HL-60 (cell line): ENCODE measurements around the gene HINT1.

ENCODE experiments used
- DNase-seq, 2 experiments: peaks; one replicate each; pipeline ENCODE4 v3.0.0-alpha.2; 2010 to 2020; ENCODE audit warnings: low read depth in 1 of 2, low spot score in 1 of 2
- H3K27ac ChIP-seq: fragments of 250-450 bp; sonication (Bioruptor Pico); replicated peaks from 2 replicates; pipeline ENCODE4 v1.5.1; 2020; ENCODE audit warnings: mild to moderate bottlenecking, moderate library complexity
- H3K27me3 ChIP-seq: fragments of 250-450 bp; sonication (Bioruptor Pico); 2 replicates; pipeline ENCODE4 v1.5.1; 2021; ENCODE audit warnings: mild to moderate bottlenecking, moderate library complexity; ENCODE audit not compliant: insufficient read depth, poor library complexity, severe bottlenecking
- H3K4me3 ChIP-seq: replicated peaks from 2 replicates; pipeline ENCODE4 v1.5.1; 2011; ENCODE audit warnings: mild to moderate bottlenecking, control low read depth, low read length; ENCODE audit not compliant: insufficient read depth
- CTCF ChIP-seq: IDR thresholded peaks from one replicate; pipeline ENCODE4 v1.5.1; 2011; ENCODE audit warnings: low read length, control low read depth, inconsistent platforms; ENCODE audit not compliant: insufficient read depth
- GABPA ChIP-seq: IDR thresholded peaks from 2 replicates; pipeline ENCODE4 v1.6.1; 2012; ENCODE audit warnings: low read depth
- POLR2AphosphoS5 ChIP-seq: IDR thresholded peaks from 2 replicates; pipeline ENCODE4 v1.6.1; 2012; ENCODE audit warnings: low read depth
- REST ChIP-seq: IDR thresholded peaks from 2 replicates; pipeline ENCODE4 v1.6.1; 2012; ENCODE audit warnings: low read depth; ENCODE audit not compliant: insufficient replicate concordance
- SPI1 ChIP-seq: IDR thresholded peaks from 2 replicates; pipeline ENCODE4 v1.6.1; 2012; ENCODE audit warnings: low read depth, mild to moderate bottlenecking, borderline replicate concordance
- long read RNA-seq: library from polyadenylated mRNA; unstranded; transcript quantifications from one replicate; pipeline ENCODE4 v2.0.0, GENCODE V29; 2020

HINT1 gene
- long read RNA-seq, transcript HINT1-201 (3 exons, 1,081 nt), result major isoform, 48 of 52 reads
- long read RNA-seq, partial matches to known transcripts, result 0 of 52 reads
- long read RNA-seq, other reads (novel, unspliced or antisense), result 4 of 52 reads

DNA sequence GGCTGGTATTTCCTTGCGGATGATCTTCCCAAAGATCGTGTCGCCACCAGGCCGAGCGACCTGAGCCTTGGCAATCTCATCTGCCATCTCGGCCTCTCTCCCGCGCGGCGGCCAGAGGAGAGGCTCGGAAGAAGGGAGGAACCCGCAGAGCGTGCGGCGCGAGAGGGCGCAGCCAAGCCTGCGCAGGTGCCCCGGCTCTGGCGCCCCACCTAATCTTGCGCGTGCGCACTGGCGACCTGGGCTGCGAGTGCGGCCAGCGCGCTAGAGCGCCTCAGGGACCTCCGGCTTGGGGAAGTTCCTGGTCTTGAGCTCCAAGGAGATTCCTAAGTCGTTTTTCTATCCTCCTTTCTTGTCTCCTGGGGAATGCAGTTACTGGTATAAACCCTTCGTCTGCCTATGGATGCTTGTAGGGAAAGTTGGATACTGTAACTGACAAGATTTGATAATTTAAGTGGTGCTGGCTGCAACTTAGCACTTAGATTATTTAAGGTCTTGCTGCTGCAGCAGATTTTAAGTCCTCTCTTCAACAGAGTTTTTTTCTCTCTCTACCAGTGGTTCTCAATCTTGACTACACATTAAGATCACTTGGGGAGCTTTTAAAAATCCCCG is at the start of gene HINT1:
TSS of gene HINT1 (minus strand) at position 138 of the 609 bp plus-strand sequence. CDS start at position 87, 51 bp downstream.
- H3K27ac ChIP-seq, result peak within 1 kb of the TSS; percentile 93
- DNase-seq, result peak; percentile 56 to 84
- TF ChIP-seq POLR2AphosphoS5 (peak; percentile 59; the same call in 1 of the 2 replicates), SPI1 (peak; percentile 14; the same call in 1 of the 2 replicates), CTCF (no peak)

GRCh38 chr5:131214609-131215227 is 49.7 kb upstream of the HINT1 start:
- no peak for DNase-seq
- no peak overlapping the region for H3K4me3 ChIP-seq
- H3K27ac ChIP-seq, result no peak overlapping the region
- TF ChIP-seq POLR2AphosphoS5 (no peak), REST (no peak), CTCF (no peak), GABPA (no peak), SPI1 (no peak)
- no peaks in the 10 kb centered on the region for H3K27me3 ChIP-seq

More for the DNA sequence above, at the start of gene HINT1:
- Histone ChIP-seq H3K4me3 (peak within 1 kb of the TSS; percentile 68), H3K27me3 (no peaks in the 10 kb centered on the region)

- Histone ChIP-seq H3K27ac (peak overlapping the region; percentile 3; the same call in 1 of the 2 replicates), H3K27me3 (no peaks in the 10 kb centered on the region), H3K4me3 (no peak overlapping the region)
- TF ChIP-seq GABPA (no peak), CTCF (no peak), POLR2AphosphoS5 (no peak)
- DNase-seq, result no peak
Measured at GRCh38 chr5:131212471-131213021, 47.5 kb upstream of the HINT1 start.

GRCh38 chr5:131211669-131212068 is 46.6 kb upstream of the HINT1 start:
- no peak for DNase-seq
- TF ChIP-seq CTCF (no peak), SPI1 (no peak), POLR2AphosphoS5 (no peak), GABPA (no peak), REST (no peak)
- Histone ChIP-seq H3K27ac (no peak overlapping the region), H3K4me3 (no peak overlapping the region), H3K27me3 (no peaks in the 10 kb centered on the region)
